CD14-positive monocyte (primary cell): Measurements from ENCODE around the gene DOK6. TPM values are rescaled to one million over a fixed set of nuclear protein-coding genes. Genes with fewer than 3 reads are reported as not detected.

Experiments
- DNase-seq, 3 donors: peaks; one replicate each; pipeline ENCODE4 v3.0.0-alpha.2; 2011 to 2022
- H2AFZ ChIP-seq: 2 replicates; pipeline ENCODE4 v1.6.0; 2012; ENCODE audit warnings: mild to moderate bottlenecking, low read depth, low read length, inconsistent platforms; ENCODE audit not compliant: insufficient read depth, poor library complexity, severe bottlenecking
- H3K27ac ChIP-seq, 2 donors: 1 replicate in 1 of 2; 2 replicates in 1 of 2; pipeline ENCODE4 v1.5.1; 2012 to 2013; ENCODE audit warnings: low read length in 2 of 2, control low read depth in 1 of 2, inconsistent platforms in 1 of 2, low read depth in 1 of 2, mild to moderate bottlenecking in 1 of 2
- H3K27me3 ChIP-seq, 2 donors: one replicate each; pipeline versions ENCODE4 v1.6.0 to v1.6.1; 2011 to 2013; ENCODE audit warnings: low read length in 2 of 2; ENCODE audit not compliant: control insufficient read depth in 2 of 2, insufficient read depth in 2 of 2
- H3K36me3 ChIP-seq, 2 donors: replicated peaks in 1 of 2; 1 replicate in 1 of 2; 2 replicates in 1 of 2; pipeline versions ENCODE4 v1.5.1 to v1.6.1; 2012 to 2013; ENCODE audit warnings: low read length in 2 of 2, control low read depth in 1 of 2, inconsistent platforms in 1 of 2, mild to moderate bottlenecking in 1 of 2; ENCODE audit not compliant: insufficient read depth in 2 of 2, control insufficient read depth in 1 of 2
- H3K4me1 ChIP-seq, 2 donors: 1 replicate in 1 of 2; 2 replicates in 1 of 2; pipeline versions ENCODE4 v1.5.1 to v1.6.1; 2012 to 2013; ENCODE audit warnings: low read length in 2 of 2, control low read depth in 1 of 2, inconsistent platforms in 1 of 2, mild to moderate bottlenecking in 1 of 2, moderate library complexity in 1 of 2; ENCODE audit not compliant: insufficient read depth in 2 of 2, control insufficient read depth in 1 of 2
- H3K4me2 ChIP-seq: replicated peaks from 2 replicates; pipeline ENCODE3; 2012; ENCODE audit warnings: low read length, moderate library complexity, mild to moderate bottlenecking; ENCODE audit not compliant: poor library complexity, severe bottlenecking; ENCODE audit errors: extremely low read depth
- H3K4me3 ChIP-seq, 3 experiments: fragments of 200-600 bp in 1 of 3; sonication (generic) in 1 of 3; replicated peaks in 1 of 3; 1 replicate in 2 of 3; 2 replicates in 1 of 3; pipeline ENCODE4 v1.5.1; 2011 to 2013; ENCODE audit warnings: low read length in 3 of 3, mild to moderate bottlenecking in 3 of 3, control low read depth in 2 of 3, low read depth in 2 of 3, inconsistent platforms in 1 of 3, moderate library complexity in 1 of 3
- H3K79me2 ChIP-seq: 2 replicates; pipeline ENCODE4 v1.6.0; 2012; ENCODE audit warnings: mild to moderate bottlenecking, control low read depth, inconsistent platforms, low read length, moderate library complexity; ENCODE audit not compliant: insufficient read depth
- H3K9ac ChIP-seq: 2 replicates; pipeline ENCODE4 v1.6.0; 2017; ENCODE audit warnings: low read length, mild to moderate bottlenecking; ENCODE audit not compliant: insufficient read depth, poor library complexity, severe bottlenecking
- H3K9me3 ChIP-seq, 2 donors: replicated peaks in 1 of 2; 1 replicate in 1 of 2; 2 replicates in 1 of 2; pipeline versions ENCODE4 v1.5.1 to v1.6.1; 2012 to 2013; ENCODE audit warnings: low read length in 2 of 2, control low read depth in 1 of 2; ENCODE audit not compliant: control insufficient read depth in 1 of 2, insufficient read depth in 1 of 2
- H4K20me1 ChIP-seq: 2 replicates; pipeline ENCODE4 v1.6.0; 2012; ENCODE audit warnings: mild to moderate bottlenecking, low read length, control low read depth, moderate library complexity; ENCODE audit not compliant: insufficient read depth
- H3K27ac Mint-ChIP-seq, 7 donors: one replicate each; pipeline ENCODE4 v1.8.0; 2020; ENCODE audit warnings: mild to moderate bottlenecking in 7 of 7, mixed read lengths in 7 of 7, moderate library complexity in 6 of 7, inconsistent platforms in 2 of 7
- H3K27me3 Mint-ChIP-seq, 3 donors: one replicate each; pipeline ENCODE4 v1.8.0; 2021 to 2022; ENCODE audit warnings: low read depth in 3 of 3, mild to moderate bottlenecking in 3 of 3, mixed read lengths in 3 of 3, moderate library complexity in 3 of 3, inconsistent platforms in 1 of 3
- H3K36me3 Mint-ChIP-seq, 2 donors: one replicate each; pipeline ENCODE4 v1.8.0; 2020; ENCODE audit warnings: mixed read lengths in 2 of 2, inconsistent platforms in 1 of 2, mild to moderate bottlenecking in 1 of 2
- H3K4me1 Mint-ChIP-seq: one replicate; pipeline ENCODE4 v1.8.0; 2020; ENCODE audit warnings: mild to moderate bottlenecking, mixed read lengths
- H3K4me3 Mint-ChIP-seq, 2 donors: one replicate each; pipeline ENCODE4 v1.8.0; 2020; ENCODE audit warnings: mild to moderate bottlenecking in 2 of 2, mixed read lengths in 2 of 2, moderate library complexity in 1 of 2
- H3K9me3 Mint-ChIP-seq, 7 donors: one replicate each; pipeline ENCODE4 v1.8.0; 2020 to 2022; ENCODE audit warnings: mixed read lengths in 7 of 7, mild to moderate bottlenecking in 6 of 7, moderate library complexity in 6 of 7, inconsistent platforms in 2 of 7
- WGBS: methylation state at CpG from one replicate; pipeline ENCODE4 v1.1.5; 2013; ENCODE audit warnings: missing lambda C conversion rate; ENCODE audit not compliant: insufficient coverage; 5-methylcytosine and 5-hydroxymethylcytosine counted together
- intact Hi-C, 2 donors: fragments of 100-400 bp; cut with micrococcal nuclease; formaldehyde crosslinking; loops; one replicate each; pipeline versions ENCODE4 v1.15.0 to v1.15.1; 2023
- polyA plus RNA-seq, 3 donors: library from polyadenylated mRNA; depleted of rRNA in 1 of 3; unstranded in 2 of 3; stranded (reverse) in 1 of 3; fragments of 300-500 nt in 2 of 3; fragments of >200 nt in 1 of 3; fragmentation: Illumina TruSeq in 2 of 3; gene quantifications; 1 replicate in 2 of 3; 2 replicates in 1 of 3; pipeline ENCODE4 v1.2.3, GENCODE V29; 2012 to 2021
- TF ChIP-seq, protein P1 (sequence below): fragments of 200-600 bp; IDR thresholded peaks from one replicate; pipeline ENCODE4 v1.8.0; 2022; ENCODE audit warnings: antibody characterized with exemption, mild to moderate bottlenecking

DOK6 gene
- polyA plus RNA-seq, 3 donors: not detected

DNA sequence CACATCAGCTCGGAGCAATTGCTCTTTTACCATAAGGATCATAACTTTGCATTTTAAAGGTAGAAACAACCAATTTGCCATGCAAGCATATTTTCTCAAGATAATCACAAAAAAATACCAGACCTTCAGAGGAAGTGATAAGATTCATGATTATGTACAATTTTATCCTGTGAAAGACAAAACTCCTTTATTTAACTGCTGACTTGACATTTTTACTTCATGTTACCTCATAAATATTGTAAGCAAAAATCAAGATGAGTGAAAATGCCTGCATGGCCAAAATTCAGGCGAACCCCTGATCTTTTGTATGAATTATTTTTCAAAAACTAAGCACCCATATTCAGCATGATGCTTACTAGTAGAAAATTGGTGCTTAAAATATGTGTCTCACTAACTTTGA lies 300.6 kb downstream of the DOK6 start:
- Histone ChIP-seq H2AFZ (no peak overlapping the region), H4K20me1 (no peaks in the 10 kb centered on the region)

DNA sequence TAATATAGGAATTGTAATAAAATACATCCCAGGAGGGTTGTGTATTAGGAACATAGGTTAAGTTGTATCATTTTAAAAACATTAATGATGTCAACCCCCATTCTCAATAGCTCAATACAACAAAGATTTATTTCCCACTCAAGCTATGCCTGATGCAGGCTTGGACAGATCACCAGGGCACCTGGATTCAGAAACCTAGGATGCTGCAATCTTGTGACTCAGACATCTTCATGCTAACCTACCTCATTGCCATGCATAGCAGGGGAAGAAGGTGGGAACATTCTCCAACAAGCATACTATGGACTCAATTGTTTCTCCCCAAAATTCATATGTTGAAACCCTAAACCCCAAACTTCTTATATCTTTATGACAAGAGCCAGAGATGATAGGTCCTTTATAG lies 302.8 kb downstream of the DOK6 start:
- Histone ChIP-seq H3K9me3 (peaks cover 4 to 6% of the 10 kb centered on the region in 2 donors), H2AFZ (no peak overlapping the region), H3K27ac (no peak overlapping the region), H3K36me3 (no peaks in the 10 kb centered on the region), H4K20me1 (no peaks in the 10 kb centered on the region), H3K27me3 (no peaks in the 10 kb centered on the region), H3K4me1 (no peaks in the 10 kb centered on the region), H3K79me2 (no peaks in the 10 kb centered on the region), H3K4me3 (no peak overlapping the region), H3K9ac (no peak overlapping the region), H3K4me2 (no peak overlapping the region)
- TF ChIP-seq, protein P1, sequence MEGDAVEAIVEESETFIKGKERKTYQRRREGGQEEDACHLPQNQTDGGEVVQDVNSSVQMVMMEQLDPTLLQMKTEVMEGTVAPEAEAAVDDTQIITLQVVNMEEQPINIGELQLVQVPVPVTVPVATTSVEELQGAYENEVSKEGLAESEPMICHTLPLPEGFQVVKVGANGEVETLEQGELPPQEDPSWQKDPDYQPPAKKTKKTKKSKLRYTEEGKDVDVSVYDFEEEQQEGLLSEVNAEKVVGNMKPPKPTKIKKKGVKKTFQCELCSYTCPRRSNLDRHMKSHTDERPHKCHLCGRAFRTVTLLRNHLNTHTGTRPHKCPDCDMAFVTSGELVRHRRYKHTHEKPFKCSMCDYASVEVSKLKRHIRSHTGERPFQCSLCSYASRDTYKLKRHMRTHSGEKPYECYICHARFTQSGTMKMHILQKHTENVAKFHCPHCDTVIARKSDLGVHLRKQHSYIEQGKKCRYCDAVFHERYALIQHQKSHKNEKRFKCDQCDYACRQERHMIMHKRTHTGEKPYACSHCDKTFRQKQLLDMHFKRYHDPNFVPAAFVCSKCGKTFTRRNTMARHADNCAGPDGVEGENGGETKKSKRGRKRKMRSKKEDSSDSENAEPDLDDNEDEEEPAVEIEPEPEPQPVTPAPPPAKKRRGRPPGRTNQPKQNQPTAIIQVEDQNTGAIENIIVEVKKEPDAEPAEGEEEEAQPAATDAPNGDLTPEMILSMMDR: no peak
- Mint-ChIP-seq H3K9me3 (peaks cover 0 to 6% (median 0%) of the 10 kb centered on the region in 7 donors), H3K4me1 (no peaks in the 10 kb centered on the region), H3K36me3 (no peaks in the 10 kb centered on the region), H3K27me3 (peaks cover 0 to 1% (median 0%) of the 10 kb centered on the region in 3 donors), H3K4me3 (no peak overlapping the region), H3K27ac (no peak overlapping the region)
- intact Hi-C loops: no loop called here
- DNase-seq: no peak

More for the DNA sequence above, 300.6 kb downstream of the DOK6 start:
- no CpG with 5 or more reads among the region's 2 CpGs for WGBS
- H3K36me3 ChIP-seq: no peaks in the 10 kb centered on the region
- H3K9me3 ChIP-seq: no peaks in the 10 kb centered on the region
- no peaks in the 10 kb centered on the region for H3K4me1 ChIP-seq
- no peak overlapping the region for H3K4me2 ChIP-seq
- Mint-ChIP-seq H3K27ac (no peak overlapping the region), H3K4me3 (no peak overlapping the region), H3K27me3 (no peaks in the 10 kb centered on the region), H3K9me3 (peaks cover 0 to 3% (median 0%) of the 10 kb centered on the region in 7 donors), H3K4me1 (no peaks in the 10 kb centered on the region), H3K36me3 (no peaks in the 10 kb centered on the region)
- TF ChIP-seq, protein P1: no peak
- H3K27me3 ChIP-seq: no peaks in the 10 kb centered on the region
- H3K79me2 ChIP-seq: no peaks in the 10 kb centered on the region
- H3K4me3 ChIP-seq: no peak overlapping the region
- intact Hi-C loops: no loop called here
- no peak for DNase-seq
- H3K27ac ChIP-seq: no peak overlapping the region
- H3K9ac ChIP-seq: no peak overlapping the region
